ENCODE measurements around the gene FHL2.

DNA sequence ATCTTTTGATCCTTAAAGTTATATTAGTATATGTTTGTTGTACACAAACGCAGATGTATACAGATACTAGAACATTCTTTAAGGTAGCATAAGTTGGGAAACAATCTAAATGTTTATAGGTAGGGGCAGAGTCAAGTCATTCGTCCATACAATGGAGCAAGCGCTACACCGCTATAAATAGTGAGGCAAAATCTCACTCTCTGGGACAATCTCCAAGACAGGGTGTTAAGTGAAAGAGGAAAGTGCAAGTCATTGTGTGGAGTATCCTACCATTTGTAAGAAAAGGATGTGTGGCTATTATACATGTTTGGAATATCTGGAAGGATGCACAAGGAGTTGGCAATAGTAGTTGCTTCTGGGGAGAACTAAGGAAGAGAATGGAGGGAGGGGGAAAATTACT lies 16.2 kb upstream of the FHL2 start:
- TF ChIP-seq POLR2A (IDR thresholded peaks at IDR 0.05) (no peak), CTCF (IDR thresholded peaks at IDR 0.05) (no peak), EP300 (IDR thresholded peaks at IDR 0.05) (no peak), POLR2AphosphoS5 (IDR thresholded peaks at IDR 0.05) (no peak)

All from gastroesophageal sphincter (tissue), 3 donors.